HUES6 (cell line): ENCODE results near the gene SERPIND1.

Source experiments
- H3K27ac ChIP-seq: 2 replicates; pipeline ENCODE4 v1.7.0; 2013; ENCODE audit warnings: low read depth, mild to moderate bottlenecking, low read length, inconsistent platforms
- H3K27me3 ChIP-seq: 2 replicates; pipeline ENCODE4 v1.6.1; 2013; ENCODE audit warnings: low read length; ENCODE audit not compliant: control insufficient read depth, insufficient read depth
- H3K36me3 ChIP-seq: 2 replicates; pipeline ENCODE4 v1.6.1; 2013; ENCODE audit warnings: low read length; ENCODE audit not compliant: control insufficient read depth, insufficient read depth
- H3K4me1 ChIP-seq: 2 replicates; pipeline ENCODE4 v1.6.1; 2013; ENCODE audit warnings: low read length; ENCODE audit not compliant: control insufficient read depth, insufficient read depth
- H3K4me3 ChIP-seq: 2 replicates; pipeline ENCODE4 v1.5.1; 2013; ENCODE audit warnings: low read depth, low read length
- H3K9ac ChIP-seq: one replicate; pipeline ENCODE4 v1.6.1; 2013; ENCODE audit warnings: mild to moderate bottlenecking, low read length
- H3K9me3 ChIP-seq: 2 replicates; pipeline ENCODE4 v1.6.1; 2013; ENCODE audit warnings: low read depth, low read length; ENCODE audit not compliant: control insufficient read depth, insufficient read depth

SERPIND1 gene

DNA sequence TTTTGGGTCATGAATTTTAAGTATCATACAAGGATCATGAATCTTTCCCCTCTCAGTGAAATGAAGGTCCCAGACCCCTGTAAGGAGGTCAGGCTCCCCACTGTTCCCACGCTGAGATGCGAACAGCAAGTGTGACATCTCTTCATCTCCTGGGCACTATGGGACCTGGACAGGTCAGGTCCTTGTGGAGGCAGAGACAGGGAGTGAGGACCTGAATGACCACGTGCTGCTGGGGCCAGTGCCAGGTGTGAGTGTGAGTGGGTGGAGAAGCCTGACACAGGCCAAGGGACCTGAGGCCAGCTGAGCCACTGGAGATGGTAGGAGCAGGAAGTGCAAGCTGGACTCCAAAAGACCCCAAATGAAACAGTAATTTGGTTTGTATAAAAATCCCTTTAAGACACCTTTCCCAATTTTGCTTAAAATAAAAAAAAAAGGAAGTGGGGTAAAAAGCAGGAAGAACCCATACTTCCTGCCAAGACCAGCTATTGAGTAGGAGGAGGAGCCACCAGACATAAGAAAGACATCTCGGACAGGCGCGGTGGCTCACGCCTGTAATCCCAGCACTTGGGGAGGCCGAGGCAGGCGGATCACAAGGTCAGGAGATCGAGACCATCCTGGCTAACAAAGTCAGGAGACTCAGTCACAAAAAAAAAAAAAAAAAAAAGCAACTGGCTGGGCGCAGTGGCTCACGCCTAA is 35.4 kb upstream of the SERPIND1 start:
- Histone ChIP-seq H3K4me1 (no peaks in the 10 kb centered on the region), H3K36me3 (peaks cover 14% of the 10 kb centered on the region), H3K27me3 (no peaks in the 10 kb centered on the region), H3K4me3 (no peak overlapping the region), H3K27ac (no peak overlapping the region), H3K9me3 (no peaks in the 10 kb centered on the region), H3K9ac (no peak overlapping the region)

DNA sequence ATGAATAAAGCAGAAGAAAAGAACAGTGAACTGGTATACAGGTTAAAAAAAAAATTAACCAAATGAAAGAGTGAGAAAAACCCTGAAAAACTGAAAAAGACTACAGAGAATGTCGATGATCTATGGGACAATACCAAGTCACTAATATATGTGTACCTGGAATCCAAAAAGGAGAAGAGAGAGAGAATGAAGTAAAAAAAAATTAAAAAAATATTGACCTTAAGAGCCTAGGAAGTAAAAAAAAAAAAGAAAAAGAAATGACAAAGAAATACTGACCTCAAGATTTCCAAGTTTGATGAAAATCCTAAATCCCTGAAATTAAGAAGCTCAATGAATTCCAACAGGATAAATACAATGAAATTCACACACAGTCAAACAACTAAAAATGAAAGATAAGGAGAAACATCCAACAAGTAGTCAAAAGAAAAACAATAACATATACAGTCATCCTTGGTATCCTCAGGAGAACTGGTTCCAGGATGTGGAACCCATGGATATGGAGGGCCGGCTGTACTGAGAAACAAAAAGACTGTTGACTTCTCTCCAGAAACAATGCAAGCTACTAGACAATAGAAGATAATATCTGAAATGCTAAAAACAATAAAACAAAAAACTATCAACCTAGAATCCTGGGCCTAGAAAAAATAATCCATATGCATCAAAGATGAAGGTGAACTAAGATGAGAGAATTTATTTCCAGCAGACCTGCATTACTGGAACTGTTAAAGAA is 33.5 kb upstream of the SERPIND1 start:
- H3K27ac ChIP-seq, result no peak overlapping the region
- H3K9ac ChIP-seq, result no peak overlapping the region
- H3K4me3 ChIP-seq, result no peak overlapping the region
- no peaks in the 10 kb centered on the region for H3K9me3 ChIP-seq
- H3K4me1 ChIP-seq, result no peaks in the 10 kb centered on the region
- H3K27me3 ChIP-seq, result no peaks in the 10 kb centered on the region
- peaks cover 20% of the 10 kb centered on the region for H3K36me3 ChIP-seq

GRCh38 chr22:20741008-20741633 is 32.8 kb upstream of the SERPIND1 start:
- no peaks in the 10 kb centered on the region for H3K27me3 ChIP-seq
- no peak overlapping the region for H3K27ac ChIP-seq
- no peaks in the 10 kb centered on the region for H3K4me1 ChIP-seq
- H3K4me3 ChIP-seq, result no peak overlapping the region
- no peak overlapping the region for H3K9ac ChIP-seq
- peaks cover 23% of the 10 kb centered on the region for H3K36me3 ChIP-seq
- H3K9me3 ChIP-seq, result no peaks in the 10 kb centered on the region

GRCh38 chr22:20741634-20742581 is 32.0 kb upstream of the SERPIND1 start:
- Histone ChIP-seq H3K36me3 (peaks cover 28% of the 10 kb centered on the region), H3K9ac (no peak overlapping the region), H3K4me3 (no peak overlapping the region), H3K27me3 (no peaks in the 10 kb centered on the region), H3K27ac (no peak overlapping the region), H3K4me1 (no peaks in the 10 kb centered on the region), H3K9me3 (no peaks in the 10 kb centered on the region)

GRCh38 chr22:20742764-20743163 is 31.1 kb upstream of the SERPIND1 start:
- H3K36me3 ChIP-seq, result peaks cover 34% of the 10 kb centered on the region

GRCh38 chr22:20744456-20744855 is 29.5 kb upstream of the SERPIND1 start:
- H3K36me3 ChIP-seq, result peaks cover 48% of the 10 kb centered on the region
- H3K9ac ChIP-seq, result no peak overlapping the region
- no peak overlapping the region for H3K4me3 ChIP-seq
- H3K27ac ChIP-seq, result no peak overlapping the region
- no peaks in the 10 kb centered on the region for H3K9me3 ChIP-seq
- no peaks in the 10 kb centered on the region for H3K4me1 ChIP-seq
- H3K27me3 ChIP-seq, result no peaks in the 10 kb centered on the region

More at GRCh38 chr22:20742764-20743163, 31.1 kb upstream of the SERPIND1 start:
- Histone ChIP-seq H3K27ac (no peak overlapping the region), H3K9ac (no peak overlapping the region), H3K4me1 (no peaks in the 10 kb centered on the region), H3K27me3 (no peaks in the 10 kb centered on the region), H3K9me3 (no peaks in the 10 kb centered on the region), H3K4me3 (no peak overlapping the region)

GRCh38 chr22:20745119-20745518 is 28.8 kb upstream of the SERPIND1 start:
- H3K36me3 ChIP-seq, result peaks cover 52% of the 10 kb centered on the region
- H3K4me1 ChIP-seq, result no peaks in the 10 kb centered on the region
- H3K9me3 ChIP-seq, result no peaks in the 10 kb centered on the region
- H3K9ac ChIP-seq, result no peak overlapping the region
- no peak overlapping the region for H3K27ac ChIP-seq
- no peaks in the 10 kb centered on the region for H3K27me3 ChIP-seq
- H3K4me3 ChIP-seq, result no peak overlapping the region

DNA sequence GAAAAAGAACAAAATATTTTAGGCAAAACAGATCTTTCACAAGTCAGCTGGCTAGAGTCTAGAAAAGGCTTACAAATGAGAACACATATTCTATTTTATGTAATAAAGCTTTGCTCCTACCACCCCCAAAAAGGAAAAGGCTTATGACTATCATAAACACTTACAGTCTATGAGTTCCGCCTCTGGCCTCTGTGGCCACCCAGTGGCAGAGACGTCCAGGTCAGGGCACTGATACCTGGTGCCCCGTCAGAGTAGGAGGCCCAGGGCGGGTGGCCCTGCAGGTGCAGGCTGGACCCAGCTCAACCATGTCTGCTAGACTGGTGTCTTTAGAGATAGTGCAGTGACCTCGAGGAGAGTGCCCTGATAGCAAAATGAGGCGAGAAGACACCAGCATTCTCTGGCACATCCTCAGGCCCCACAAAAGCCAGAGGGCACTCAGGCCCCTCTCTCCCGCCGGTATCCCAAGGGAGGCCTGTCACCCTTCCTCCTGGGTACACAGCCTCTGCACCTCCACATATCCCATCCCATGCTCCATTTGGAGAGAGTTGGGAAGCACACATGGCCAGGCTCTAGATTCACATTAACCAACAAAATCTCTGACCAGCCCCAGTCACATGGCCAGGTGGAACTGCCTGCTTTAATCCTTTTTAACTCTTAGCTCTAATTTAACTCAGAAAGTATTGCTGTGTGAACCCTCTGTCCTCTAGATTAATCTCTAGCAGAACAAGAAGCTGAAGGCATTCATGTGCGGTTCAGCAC is 27.3 kb upstream of the SERPIND1 start:
- no peaks in the 10 kb centered on the region for H3K4me1 ChIP-seq
- no peaks in the 10 kb centered on the region for H3K27me3 ChIP-seq
- no peak overlapping the region for H3K9ac ChIP-seq
- H3K36me3 ChIP-seq, result peaks cover 52% of the 10 kb centered on the region
- no peak overlapping the region for H3K4me3 ChIP-seq
- no peaks in the 10 kb centered on the region for H3K9me3 ChIP-seq
- H3K27ac ChIP-seq, result no peak overlapping the region

DNA sequence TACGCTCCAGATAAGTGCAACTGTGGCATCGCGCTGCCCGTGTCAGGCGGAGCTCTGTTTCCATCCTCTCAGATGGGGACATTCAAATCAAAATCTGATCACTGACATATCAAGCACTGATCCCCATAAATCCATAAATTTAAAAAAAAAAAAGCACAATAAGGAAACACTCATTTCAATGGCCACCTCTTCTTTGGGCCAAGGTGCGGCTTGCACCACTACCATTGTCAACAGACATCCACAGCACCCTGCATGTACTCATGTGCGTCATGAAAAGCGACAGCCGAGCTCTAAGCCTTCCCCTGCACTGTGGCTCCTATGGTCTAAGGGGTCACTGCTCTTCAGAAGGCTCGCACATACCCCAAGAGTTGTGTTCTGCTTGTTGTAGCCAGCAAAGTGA is 26.7 kb upstream of the SERPIND1 start:
- Histone ChIP-seq H3K27me3 (no peaks in the 10 kb centered on the region), H3K9ac (no peak overlapping the region), H3K9me3 (no peaks in the 10 kb centered on the region), H3K4me1 (no peaks in the 10 kb centered on the region), H3K27ac (no peak overlapping the region), H3K36me3 (peaks cover 48% of the 10 kb centered on the region), H3K4me3 (no peak overlapping the region)

- Histone ChIP-seq H3K36me3 (peaks cover 54% of the 10 kb centered on the region), H3K4me1 (no peaks in the 10 kb centered on the region), H3K27ac (no peak overlapping the region), H3K9ac (no peak overlapping the region), H3K9me3 (no peaks in the 10 kb centered on the region), H3K4me3 (no peak overlapping the region), H3K27me3 (no peaks in the 10 kb centered on the region)
These were observed 25.8 kb upstream of the SERPIND1 start for GRCh38 chr22:20748082-20748481.
